HepG2 (cell line): ENCODE data around the gene PSAPL1. TPM values are rescaled to one million over a fixed set of nuclear protein-coding genes. Genes with fewer than 3 reads are reported as not detected.
A peak's percentile ranks its signal among the peaks of the same experiment; 100 is the strongest.

ENCODE experiments used
- ATAC-seq: fragments of 200-7000 bp; cut with Tn5 transposase; 3 replicates; pipeline ENCODE4 v1.9.1; 2020; ENCODE audit warnings: mild to moderate bottlenecking, moderate library complexity
- BruUV-seq: library from RNA; stranded (reverse); fragments of 400-500 nt; replicated peaks from 2 replicates; lab custom pipeline; 2021; lab: Mats Ljungman, UMichigan
- CTCF ChIA-PET: fragments of 300-600 bp; formaldehyde crosslinking; extraction: SDS; loops from one replicate; lab custom pipeline; 2021; ENCODE audit warnings: low total read pairs, inconsistent platforms, low intra/inter-chr PET ratio; lab: Yijun Ruan, JAX
- POLR2A ChIA-PET: fragments of 350-600 bp; sonication (Branson Sonifier 250); formaldehyde crosslinking; loops from one replicate; lab custom pipeline; 2020; ENCODE audit warnings: antibody characterized with exemption, inconsistent platforms; lab: Yijun Ruan, JAX
- DNase-seq: peaks from one replicate; pipeline ENCODE4 v3.0.0-alpha.2; 2015; ENCODE audit warnings: low spot score
- FAIRE-seq: peaks from 3 replicates; lab custom pipeline; 2011; peaks lifted over from hg19 to GRCh38; lab: Jason Lieb, UNC
- H2AFZ ChIP-seq: one replicate; pipeline ENCODE4 v1.6.1; 2011; ENCODE audit warnings: low read length, inconsistent platforms
- H3K27ac ChIP-seq: fragments of 300-600 bp; 3 replicates; pipeline ENCODE4 v1.8.0; 2011; ENCODE audit warnings: mixed run types, mild to moderate bottlenecking, mixed read lengths, low read length, inconsistent platforms; ENCODE audit not compliant: insufficient read depth; ENCODE audit errors: extremely low read length
- H3K27me3 ChIP-seq, 2 experiments: fragments of 200-600 bp in 1 of 2; 2 replicates in 1 of 2; 3 replicates in 1 of 2; pipeline versions ENCODE4 v1.6.0 to v1.8.0; 2011; ENCODE audit warnings: low read length in 2 of 2, mild to moderate bottlenecking in 2 of 2, moderate library complexity in 2 of 2, inconsistent platforms in 1 of 2; ENCODE audit not compliant: insufficient read depth in 2 of 2, control insufficient read depth in 1 of 2
- H3K36me3 ChIP-seq, 2 experiments: fragments of 200-600 bp in 1 of 2; replicated peaks in 1 of 2; 2 replicates in 1 of 2; 3 replicates in 1 of 2; pipeline versions ENCODE4 v1.5.1 to v1.8.0; 2011; ENCODE audit warnings: low read length in 2 of 2, inconsistent platforms in 1 of 2; ENCODE audit not compliant: insufficient read depth in 2 of 2, control insufficient read depth in 1 of 2
- H3K4me1 ChIP-seq: 2 replicates; pipeline ENCODE4 v1.5.1; 2012; ENCODE audit warnings: low read length, inconsistent platforms; ENCODE audit not compliant: insufficient read depth
- H3K4me2 ChIP-seq: 2 replicates; pipeline ENCODE4 v1.6.0; 2011; ENCODE audit warnings: low read depth, low read length, inconsistent platforms
- H3K4me3 ChIP-seq, 3 experiments: fragments of 200-600 bp in 1 of 3; sonication (generic), shearing (Covaris generic) in 1 of 3; replicated peaks in 1 of 3; 2 replicates each; pipeline ENCODE4 v1.5.1; 2011 to 2016; ENCODE audit warnings: low read length in 3 of 3, inconsistent platforms in 2 of 3, low read depth in 2 of 3, mild to moderate bottlenecking in 2 of 3, control low read depth in 1 of 3, mixed read lengths in 1 of 3; ENCODE audit not compliant: insufficient read depth in 1 of 3
- H3K79me2 ChIP-seq: one replicate; pipeline ENCODE4 v1.6.1; 2011; ENCODE audit warnings: low read length, inconsistent platforms; ENCODE audit not compliant: insufficient read depth
- H3K9ac ChIP-seq: 2 replicates; pipeline ENCODE4 v1.6.0; 2011; ENCODE audit warnings: mild to moderate bottlenecking, low read depth, low read length, inconsistent platforms; ENCODE audit not compliant: insufficient read depth
- H3K9me3 ChIP-seq: 2 replicates; pipeline ENCODE4 v1.5.1; 2012; ENCODE audit warnings: mild to moderate bottlenecking, low read length
- H4K20me1 ChIP-seq: 2 replicates; pipeline ENCODE4 v1.6.0; 2011; ENCODE audit warnings: inconsistent platforms, mild to moderate bottlenecking, low read length, moderate library complexity; ENCODE audit not compliant: insufficient read depth
- MAFK ChIP-seq, 2 experiments: IDR thresholded peaks in 1 of 2; conservative IDR thresholded peaks in 1 of 2; 2 replicates each; pipeline ENCODE4 v1.6.1; 2011; ENCODE audit warnings: improper control_type of control experiment in 2 of 2, low read length in 2 of 2
- NFKB2 ChIP-seq: sonication (generic); formaldehyde crosslinking; IDR thresholded peaks from 2 replicates; pipeline ENCODE4 v1.4.0; 2020; ENCODE audit warnings: missing genetic modification reagents, borderline replicate concordance
- RBAK ChIP-seq: sonication (generic); formaldehyde crosslinking; IDR thresholded peaks from 2 replicates; pipeline ENCODE4 v1.5.1; 2020; ENCODE audit warnings: mild to moderate bottlenecking, missing genetic modification reagents
- ZNF629 ChIP-seq: sonication (generic); formaldehyde crosslinking; conservative IDR thresholded peaks from 2 replicates; pipeline ENCODE4 v1.5.0; 2020; ENCODE audit warnings: missing genetic modification reagents
- ZNF747 ChIP-seq: sonication (generic); formaldehyde crosslinking; IDR thresholded peaks from 2 replicates; pipeline ENCODE4 v1.8.1; 2023; ENCODE audit warnings: missing genetic modification reagents, mild to moderate bottlenecking, borderline replicate concordance
- WGBS: methylation state at CpG from one replicate; pipeline ENCODE4 v1.1.6; 2017; ENCODE audit warnings: low lambda C conversion rate; 5-methylcytosine and 5-hydroxymethylcytosine counted together
- in situ Hi-C: cut with HindIII; loops from 2 replicates; pipeline ENCODE4 v1.10.0; 2017; ENCODE audit warnings: low pct_unique_long_range_greater_than_20kb; ENCODE audit not compliant: extremely low pct_ligation_motif_present
- intact Hi-C: fragments of 100-400 bp; cut with micrococcal nuclease; formaldehyde crosslinking; loops from one replicate; pipeline ENCODE4 v1.10.0; 2022; ENCODE audit not compliant: unreplicated experiment
- polyA plus RNA-seq, 8 experiments: library from polyadenylated mRNA; depleted of rRNA in 3 of 8; stranded (reverse) in 7 of 8; unstranded in 1 of 8; fragments of >200 nt; fragmentation: Illumina TruSeq in 4 of 8; extraction: Trizol in 4 of 8; gene quantifications; 2 replicates each; pipeline versions ENCODE4 v1.2.1 to v1.2.3, GENCODE V29; 2011 to 2016; ENCODE audit warnings: low read depth in 4 of 8, missing spikeins in 1 of 8, mixed read lengths in 1 of 8; ENCODE audit not compliant: insufficient read depth in 1 of 8
- total RNA-seq, 5 experiments: library from RNA; depleted of rRNA; stranded (reverse); fragments of >200 nt; fragmentation: Illumina TruSeq; extraction: Trizol; gene quantifications; 2 replicates each; pipeline ENCODE4 v1.2.3, GENCODE V29; 2016; ENCODE audit warnings: low read depth in 1 of 5

The PSAPL1 gene
- total and polyA plus RNA-seq, 2 of the 13 experiments (the other 11 are each of a cell fraction or from before 2014, with no cell fraction given): 0.02 to 0.16 TPM

DNA sequence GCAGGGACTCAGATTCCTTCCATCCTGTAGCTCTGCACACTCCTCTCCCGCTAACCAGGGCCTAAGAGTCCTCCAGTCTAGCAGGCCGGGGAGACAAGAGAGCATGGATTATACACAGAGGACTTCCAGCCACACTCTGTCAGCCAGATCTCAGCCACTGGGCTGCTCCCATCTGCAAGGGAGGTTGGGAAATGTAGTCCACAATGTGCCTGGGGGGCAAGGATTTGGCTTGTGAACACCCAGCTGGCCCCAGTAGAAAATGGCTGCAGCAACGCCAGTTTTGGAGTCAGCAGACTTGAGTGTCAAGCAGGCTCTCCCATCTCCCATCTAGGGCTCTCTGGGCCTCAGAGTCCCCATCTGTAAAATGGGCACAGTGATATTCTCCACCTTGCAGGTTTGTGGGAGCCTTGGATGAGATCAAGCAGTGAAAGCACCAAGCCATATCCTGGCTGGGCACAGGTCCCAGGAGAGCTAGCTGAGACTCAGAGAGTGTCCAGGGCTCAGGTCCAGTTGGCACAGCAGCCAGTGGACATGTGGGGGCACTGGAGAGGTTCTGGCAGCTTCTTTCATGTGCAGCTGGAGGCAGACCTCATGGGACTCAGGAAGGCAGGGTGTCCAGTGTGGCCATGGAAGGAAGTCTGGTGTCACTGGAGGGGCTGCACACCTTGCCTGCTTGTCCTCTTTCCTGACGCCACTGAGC is 14.6 kb downstream of the PSAPL1 start:
- ChIA-PET POLR2A (no interaction called here), CTCF (no interaction called here)
- Histone ChIP-seq H3K9me3 (no peaks in the 10 kb centered on the region), H3K36me3 (no peaks in the 10 kb centered on the region), H3K27ac (no peak overlapping the region), H3K9ac (no peak overlapping the region), H3K4me2 (no peak overlapping the region), H4K20me1 (no peaks in the 10 kb centered on the region), H3K4me1 (peaks cover 6% of the 10 kb centered on the region), H3K27me3 (peaks cover 3 to 10% of the 10 kb centered on the region in 2 experiments; a peak in 3 of 5 replicates), H3K79me2 (no peaks in the 10 kb centered on the region), H3K4me3 (no peak overlapping the region), H2AFZ (no peak overlapping the region)
- ATAC-seq: no peak
- BruUV-seq: no TSS peak
- no peak for FAIRE-seq
- in situ Hi-C loops: no loop called here
- 7% methylated on average over 3 of the region's 4 CpGs for WGBS
- TF ChIP-seq ZNF747 (CRISPR knock-in tag) (no peak), ZNF629 (CRISPR knock-in tag) (peak; percentile 78)
- intact Hi-C loops: no loop called here
- DNase-seq: no peak

GRCh38 chr4:7418131-7418943 is 16.4 kb downstream of the PSAPL1 start:
- no peak for DNase-seq
- Histone ChIP-seq H3K9me3 (no peaks in the 10 kb centered on the region), H3K4me2 (no peak overlapping the region), H2AFZ (no peak overlapping the region)
- TF ChIP-seq MAFK (conservative IDR thresholded peaks at IDR 0.05 in 1 of 2, IDR thresholded peaks at IDR 0.05 in 1 of 2; ENCODE audit: low read length in 2 of 2) (peak in 1 of 2 experiments; percentile 26; a peak in 2 of 4 replicates), RBAK (CRISPR knock-in tag) (peak; percentile 91), NFKB2 (CRISPR knock-in tag) (no peak)
- TF ChIP-seq, all 625 proteins: peak for 2
- ChIA-PET POLR2A (no interaction called here), CTCF (no interaction called here)
- Histone ChIP-seq H4K20me1 (no peaks in the 10 kb centered on the region), H3K27ac (no peak overlapping the region), H3K4me3 (no peak overlapping the region), H3K4me1 (no peaks in the 10 kb centered on the region), H3K79me2 (no peaks in the 10 kb centered on the region), H3K27me3 (no peaks in the 10 kb centered on the region; a peak in 1 of 5 replicates), H3K9ac (no peak overlapping the region), H3K36me3 (no peaks in the 10 kb centered on the region)
- in situ Hi-C loops (no loop called here), intact Hi-C loops (no loop called here)
- FAIRE-seq (no peak), ATAC-seq (no peak)
- no TSS peak for BruUV-seq
- 78% methylated on average over 15 of the region's 15 CpGs for WGBS
